H1 (cell line): ENCODE data around the gene RNF152. TPM values are rescaled to one million over a fixed set of nuclear protein-coding genes. Genes with fewer than 3 reads are reported as not detected.

ENCODE experiments used
- CTCF ChIA-PET: fragments of 300-600 bp; sonication (Branson Sonifier 250); formaldehyde crosslinking; loops from one replicate; lab custom pipeline; 2021; ENCODE audit not compliant: partially characterized antibody; lab: Charles Lee
- POLR2A ChIA-PET: fragments of 300-600 bp; sonication (Branson Sonifier 250); formaldehyde crosslinking; loops from one replicate; lab custom pipeline; 2021; ENCODE audit warnings: inconsistent platforms; ENCODE audit not compliant: partially characterized antibody; lab: Charles Lee
- DNase-seq, 2 experiments: peaks; one replicate each; pipeline versions ENCODE4 v3.0.0 to v3.0.0-alpha.2; 2010 to 2022; ENCODE audit warnings: low spot score in 2 of 2, low read depth in 1 of 2, mixed read lengths in 1 of 2
- FAIRE-seq: peaks from 2 replicates; lab custom pipeline; 2011; peaks lifted over from hg19 to GRCh38; lab: Jason Lieb, UNC
- H2AFZ ChIP-seq: 2 replicates; pipeline ENCODE4 v1.8.1; 2012; ENCODE audit warnings: low read length, inconsistent platforms
- H2AK5ac ChIP-seq: 2 replicates; pipeline ENCODE4 v1.6.1; 2013; ENCODE audit warnings: low read depth, low read length
- H2BK120ac ChIP-seq: replicated peaks from 2 replicates; pipeline ENCODE3; 2013; ENCODE audit warnings: low read depth, low read length, inconsistent platforms
- H2BK12ac ChIP-seq: 2 replicates; pipeline ENCODE4 v1.6.1; 2013; ENCODE audit warnings: low read depth, low read length
- H2BK15ac ChIP-seq: 2 replicates; pipeline ENCODE4 v1.6.1; 2013; ENCODE audit warnings: low read length
- H2BK20ac ChIP-seq: 2 replicates; pipeline ENCODE4 v1.6.1; 2013; ENCODE audit warnings: low read length
- H2BK5ac ChIP-seq: 2 replicates; pipeline ENCODE4 v1.6.1; 2013; ENCODE audit warnings: low read depth, low read length
- H3K14ac ChIP-seq: 2 replicates; pipeline ENCODE4 v1.6.1; 2013; ENCODE audit warnings: inconsistent platforms; ENCODE audit not compliant: insufficient read length
- H3K18ac ChIP-seq: 2 replicates; pipeline ENCODE4 v1.6.1; 2013; ENCODE audit warnings: low read length; ENCODE audit errors: extremely low read depth
- H3K23ac ChIP-seq: 2 replicates; pipeline ENCODE4 v1.6.1; 2013; ENCODE audit warnings: inconsistent platforms; ENCODE audit not compliant: insufficient read length
- H3K23me2 ChIP-seq: 2 replicates; pipeline ENCODE4 v1.6.1; 2013; ENCODE audit warnings: low read depth, low read length
- H3K27ac ChIP-seq: 2 replicates; pipeline ENCODE4 v1.6.1; 2011; ENCODE audit warnings: low read depth, low read length, inconsistent platforms
- H3K27me3 ChIP-seq, 4 experiments: replicated peaks in 1 of 4; 1 replicate in 1 of 4; 2 replicates in 3 of 4; pipeline versions ENCODE4 v1.6.1 to v1.8.1; 2011 to 2013; ENCODE audit warnings: low read length in 3 of 4, mild to moderate bottlenecking in 3 of 4, inconsistent platforms in 2 of 4, mixed read lengths in 2 of 4, moderate library complexity in 1 of 4; ENCODE audit not compliant: control insufficient read depth in 3 of 4, insufficient read depth in 3 of 4; ENCODE audit errors: extremely low read depth in 1 of 4
- H3K36me3 ChIP-seq, 4 experiments: 2 replicates each; pipeline versions ENCODE4 v1.6.1 to v1.8.1; 2011 to 2013; ENCODE audit warnings: mild to moderate bottlenecking in 4 of 4, low read length in 3 of 4, moderate library complexity in 2 of 4, control low read depth in 1 of 4, inconsistent platforms in 1 of 4; ENCODE audit not compliant: insufficient read depth in 4 of 4, control insufficient read depth in 2 of 4
- H3K4ac ChIP-seq: replicated peaks from 2 replicates; pipeline ENCODE3; 2013; ENCODE audit warnings: low read length, low read depth, mixed read lengths, inconsistent platforms; ENCODE audit not compliant: insufficient read length
- H3K4me1 ChIP-seq, 4 experiments: replicated peaks in 1 of 4; 1 replicate in 1 of 4; 2 replicates in 3 of 4; pipeline versions ENCODE4 v1.6.1 to v1.8.1; 2011 to 2013; ENCODE audit warnings: low read length in 3 of 4, inconsistent platforms in 2 of 4, mixed read lengths in 1 of 4; ENCODE audit not compliant: insufficient read depth in 4 of 4, control insufficient read depth in 3 of 4
- H3K4me2 ChIP-seq, 2 experiments: 2 replicates each; pipeline versions ENCODE4 v1.6.1 to v1.8.1; 2011 to 2013; ENCODE audit warnings: low read depth in 2 of 2, low read length in 2 of 2, control low read depth in 1 of 2, inconsistent platforms in 1 of 2, mild to moderate bottlenecking in 1 of 2; ENCODE audit not compliant: insufficient read depth in 1 of 2
- H3K4me3 ChIP-seq, 4 experiments: fragments of 200-600, 300-600 bp in 1 of 4; sonication (generic), shearing (Covaris generic), sonication (Bioruptor Twin) in 1 of 4; 2 replicates each; pipeline versions ENCODE4 v1.5.1 to v1.8.1; 2011 to 2016; ENCODE audit warnings: low read length in 4 of 4, low read depth in 3 of 4, control low read depth in 2 of 4, inconsistent platforms in 2 of 4, mild to moderate bottlenecking in 2 of 4, mixed read lengths in 1 of 4, moderate library complexity in 1 of 4; ENCODE audit not compliant: insufficient read depth in 2 of 4; ENCODE audit errors: extremely low read depth in 1 of 4
- H3K56ac ChIP-seq: replicated peaks from 2 replicates; pipeline ENCODE3; 2013; ENCODE audit warnings: low read depth, mild to moderate bottlenecking, mixed read lengths, low read length, inconsistent platforms; ENCODE audit not compliant: insufficient read length
- H3K79me1 ChIP-seq: 2 replicates; pipeline ENCODE4 v1.6.1; 2013; ENCODE audit warnings: low read depth, low read length, control low read depth
- H3K79me2 ChIP-seq, 2 experiments: 2 replicates each; pipeline versions ENCODE4 v1.6.1 to v1.8.1; 2012 to 2013; ENCODE audit warnings: low read length in 2 of 2, mild to moderate bottlenecking in 2 of 2, inconsistent platforms in 1 of 2; ENCODE audit not compliant: insufficient read depth in 2 of 2, control insufficient read depth in 1 of 2
- H3K9ac ChIP-seq, 4 experiments: replicated peaks in 1 of 4; 1 replicate in 1 of 4; 2 replicates in 3 of 4; pipeline versions ENCODE4 v1.6.1 to v1.8.1; 2011 to 2013; ENCODE audit warnings: low read depth in 3 of 4, low read length in 3 of 4, control low read depth in 2 of 4, mild to moderate bottlenecking in 2 of 4, moderate library complexity in 2 of 4, inconsistent platforms in 1 of 4; ENCODE audit errors: extremely low read depth in 1 of 4
- H3K9me3 ChIP-seq, 2 experiments: 2 replicates each; pipeline versions ENCODE4 v1.6.1 to v1.8.1; 2012 to 2013; ENCODE audit warnings: mild to moderate bottlenecking in 2 of 2, moderate library complexity in 2 of 2, control low read depth in 1 of 2, inconsistent platforms in 1 of 2, low read depth in 1 of 2, low read length in 1 of 2, mixed read lengths in 1 of 2; ENCODE audit not compliant: insufficient read depth in 2 of 2
- H4K20me1 ChIP-seq, 2 experiments: replicated peaks in 1 of 2; 2 replicates each; pipeline versions ENCODE3 to v1.8.1; 2011 to 2013; ENCODE audit warnings: inconsistent platforms in 2 of 2, low read length in 2 of 2, mild to moderate bottlenecking in 1 of 2; ENCODE audit not compliant: insufficient read depth in 2 of 2, control insufficient read depth in 1 of 2
- H4K5ac ChIP-seq: 2 replicates; pipeline ENCODE4 v1.6.1; 2013; ENCODE audit warnings: low read length, low read depth, mixed read lengths, inconsistent platforms; ENCODE audit not compliant: insufficient read length
- H4K8ac ChIP-seq: 2 replicates; pipeline ENCODE4 v1.8.0; 2013; ENCODE audit warnings: mild to moderate bottlenecking, moderate library complexity, low read length, inconsistent platforms; ENCODE audit not compliant: insufficient read depth; ENCODE audit errors: extremely low read depth
- H4K91ac ChIP-seq: replicated peaks from 2 replicates; pipeline ENCODE3; 2013; ENCODE audit warnings: low read length, mixed read lengths, inconsistent platforms; ENCODE audit not compliant: insufficient read length
- ASH2L ChIP-seq: fragments of 200-600, 300-600 bp; sonication (generic); IDR thresholded peaks from one replicate; pipeline ENCODE4 v1.7.1; 2017; ENCODE audit warnings: low read length
- BRCA1 ChIP-seq: IDR thresholded peaks from 2 replicates; pipeline ENCODE4 v1.6.1; 2012; ENCODE audit warnings: low read depth, low read length, improper control_type of control experiment
- CHD2 ChIP-seq: IDR thresholded peaks from 2 replicates; pipeline ENCODE4 v1.6.1; 2012; ENCODE audit warnings: low read length, improper control_type of control experiment
- EP300 ChIP-seq, 2 experiments: IDR thresholded peaks; 1 replicate in 1 of 2; 2 replicates in 1 of 2; pipeline ENCODE4 v1.6.1; 2011 to 2012; ENCODE audit warnings: low read depth in 2 of 2, low read length in 2 of 2, mild to moderate bottlenecking in 2 of 2, borderline replicate concordance in 1 of 2, inconsistent platforms in 1 of 2, moderate library complexity in 1 of 2
- HDAC6 ChIP-seq: IDR thresholded peaks from one replicate; pipeline ENCODE4 v1.7.1; 2012; ENCODE audit warnings: low read depth, mild to moderate bottlenecking, inconsistent platforms, low read length, moderate library complexity
- KDM5A ChIP-seq: fragments of 200-600 bp; IDR thresholded peaks from 2 replicates; pipeline ENCODE4 v1.7.1; 2012; ENCODE audit warnings: mild to moderate bottlenecking, low read length, inconsistent platforms, mixed read lengths
- MAFK ChIP-seq: IDR thresholded peaks from 2 replicates; pipeline ENCODE4 v1.6.1; 2012; ENCODE audit warnings: low read depth, mild to moderate bottlenecking, improper control_type of control experiment, low read length
- NANOG ChIP-seq: IDR thresholded peaks from 2 replicates; pipeline ENCODE4 v1.6.1; 2011; ENCODE audit warnings: low read length, low read depth, mild to moderate bottlenecking, inconsistent platforms; ENCODE audit not compliant: insufficient read depth, poor library complexity, severe bottlenecking
- SIRT6 ChIP-seq: IDR thresholded peaks from one replicate; pipeline ENCODE4 v1.7.1; 2012; ENCODE audit warnings: low read length, inconsistent platforms
- SP1 ChIP-seq: IDR thresholded peaks from 2 replicates; pipeline ENCODE4 v1.6.1; 2011; ENCODE audit warnings: low read depth, low read length
- TAF7 ChIP-seq: optimal IDR thresholded peaks from 2 replicates; pipeline ENCODE3; 2011; ENCODE audit warnings: low read depth, mild to moderate bottlenecking, inconsistent platforms, low read length, moderate library complexity, borderline replicate concordance
- WGBS, 2 experiments: shearing (Covaris generic) in 1 of 2; methylation state at CpG; one replicate each; pipeline versions ENCODE4 v1.1.6 to v1.1.7; 2013 to 2015; ENCODE audit warnings: low lambda C conversion rate in 2 of 2, mixed read lengths in 2 of 2, inconsistent platforms in 1 of 2, low coverage in 1 of 2, missing lambda C conversion rate in 1 of 2; ENCODE audit not compliant: insufficient replicate concordance in 2 of 2, insufficient coverage in 1 of 2, insufficient read length in 1 of 2; ENCODE audit errors: extremely low coverage in 1 of 2, missing lambda C conversion rate in 1 of 2; 5-methylcytosine and 5-hydroxymethylcytosine counted together
- polyA plus RNA-seq, 7 experiments: library from polyadenylated mRNA; depleted of rRNA in 3 of 7; stranded (reverse) in 5 of 7; unstranded in 2 of 7; fragments of >200 nt in 5 of 7; fragments of 200-250 nt in 2 of 7; gene quantifications; 1 replicate in 5 of 7; 2 replicates in 1 of 7; 4 replicates in 1 of 7; pipeline versions ENCODE4 v1.2.1 to v1.2.3, GENCODE V29; 2011 to 2013; ENCODE audit warnings: missing spikeins in 2 of 7, mixed read lengths in 2 of 7
- total RNA-seq: library from RNA; stranded (reverse); fragmentation: NEBNext Ultra II Directional; extraction: Animal tissue kit (Norgen Biotek cat#: 25700); gene quantifications from 2 replicates; pipeline ENCODE4 v1.2.1, GENCODE V29; 2021
- TF ChIP-seq, protein P1 (sequence below): IDR thresholded peaks from 2 replicates; pipeline ENCODE4 v1.6.1; 2012; ENCODE audit warnings: low read length, inconsistent platforms
- TF ChIP-seq, protein P2 (sequence below): IDR thresholded peaks from 2 replicates; pipeline ENCODE4 v1.6.1; 2012; ENCODE audit warnings: inconsistent platforms

RNF152 gene
- total and polyA plus RNA-seq, 2 of the 8 experiments (the other 6 are each of a cell fraction or from before 2014, with no cell fraction given), result 1.1 to 2.7 TPM

- FAIRE-seq (no peak), DNase-seq (no peak)
- no peak overlapping the region for H3K14ac ChIP-seq
- no peak overlapping the region for H3K9ac ChIP-seq
- no peak overlapping the region for H3K23ac ChIP-seq
- H3K4me1 ChIP-seq, result peaks cover 0 to 5% (median 1%) of the 10 kb centered on the region in 4 experiments; a peak in 3 of 7 replicates
- no peaks in the 10 kb centered on the region for H3K9me3 ChIP-seq
- H2BK15ac ChIP-seq, result no peak overlapping the region
- H3K27ac ChIP-seq, result no peak overlapping the region
- ChIA-PET POLR2A (no interaction called here), CTCF (interaction anchor here (2.9 kb wide), 1 partner anchor 12 kb away, joined by 15 read pairs; no protein-coding TSS in a partner anchor)
- H3K79me2 ChIP-seq, result no peaks in the 10 kb centered on the region
- H2BK20ac ChIP-seq, result no peak overlapping the region
- no peak overlapping the region for H4K5ac ChIP-seq
- no peak overlapping the region for H4K8ac ChIP-seq
- H3K18ac ChIP-seq, result no peak overlapping the region
- no peak overlapping the region for H2BK5ac ChIP-seq
- H3K56ac ChIP-seq, result no peak overlapping the region
- H4K20me1 ChIP-seq, result no peaks in the 10 kb centered on the region
- H2AFZ ChIP-seq, result no peak overlapping the region
- no peaks in the 10 kb centered on the region for H3K36me3 ChIP-seq
- H3K23me2 ChIP-seq, result peaks cover 6% of the 10 kb centered on the region; the same call in 1 of the 2 replicates
- 81% methylated on average over 5 of the region's 5 CpGs; no CpG with 5 or more reads in 1 of the 2 experiments for WGBS, 2 experiments
- no peak overlapping the region for H2BK120ac ChIP-seq
- no peak overlapping the region for H4K91ac ChIP-seq
- H3K79me1 ChIP-seq, result no peaks in the 10 kb centered on the region
- no peak overlapping the region for H3K4ac ChIP-seq
- H2AK5ac ChIP-seq, result no peak overlapping the region
- H3K27me3 ChIP-seq, result peaks cover 3 to 8% (median 7%) of the 10 kb centered on the region in 4 experiments; a peak in 6 of 7 replicates
- H3K4me3 ChIP-seq, result no peak overlapping the region
- H2BK12ac ChIP-seq, result no peak overlapping the region
- no peak overlapping the region for H3K4me2 ChIP-seq
- TF ChIP-seq, protein P1, sequence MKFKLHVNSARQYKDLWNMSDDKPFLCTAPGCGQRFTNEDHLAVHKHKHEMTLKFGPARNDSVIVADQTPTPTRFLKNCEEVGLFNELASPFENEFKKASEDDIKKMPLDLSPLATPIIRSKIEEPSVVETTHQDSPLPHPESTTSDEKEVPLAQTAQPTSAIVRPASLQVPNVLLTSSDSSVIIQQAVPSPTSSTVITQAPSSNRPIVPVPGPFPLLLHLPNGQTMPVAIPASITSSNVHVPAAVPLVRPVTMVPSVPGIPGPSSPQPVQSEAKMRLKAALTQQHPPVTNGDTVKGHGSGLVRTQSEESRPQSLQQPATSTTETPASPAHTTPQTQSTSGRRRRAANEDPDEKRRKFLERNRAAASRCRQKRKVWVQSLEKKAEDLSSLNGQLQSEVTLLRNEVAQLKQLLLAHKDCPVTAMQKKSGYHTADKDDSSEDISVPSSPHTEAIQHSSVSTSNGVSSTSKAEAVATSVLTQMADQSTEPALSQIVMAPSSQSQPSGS, result no peak
- TF ChIP-seq EP300 (IDR thresholded peaks at IDR 0.05; ENCODE audit: borderline replicate concordance in 1 of 2, low read depth in 2 of 2, low read length in 2 of 2), result no peak
- no peak for TF ChIP-seq CHD2
- TF ChIP-seq, protein P2, sequence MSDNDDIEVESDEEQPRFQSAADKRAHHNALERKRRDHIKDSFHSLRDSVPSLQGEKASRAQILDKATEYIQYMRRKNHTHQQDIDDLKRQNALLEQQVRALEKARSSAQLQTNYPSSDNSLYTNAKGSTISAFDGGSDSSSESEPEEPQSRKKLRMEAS, result no peak
- no peak for TF ChIP-seq SIRT6
- TF ChIP-seq KDM5A, result no peak
- TF ChIP-seq HDAC6, result no peak
- TF ChIP-seq ASH2L, result no peak
- no peak for TF ChIP-seq TAF7
- TF ChIP-seq NANOG, result no peak
- no peak for TF ChIP-seq BRCA1
- TF ChIP-seq SP1, result no peak
- no peak for TF ChIP-seq MAFK
Measured at GRCh38 chr18:61898640-61899101, 5.9 kb upstream of the RNF152 start.
